NCI-H187 treated with DMSO at 0.1 percent for 48 hours (cell line): ENCODE measurements around the gene SMARCA4.

Source experiments
- DNase-seq: peaks from one replicate; lab custom pipeline; 2025; lab: John Stamatoyannopoulos, UW

Gene SMARCA4

GRCh38 chr19:10960314-10961072 is at the start of gene SMARCA4:
TSS of gene SMARCA4 (plus strand) at chr19:10961030. CDS start at chr19:10984152, 23,122 bp downstream.
- peak; percentile 20 for DNase-seq

- DNase-seq: no peak
Observed at GRCh38 chr19:10911579-10912363, 49.1 kb upstream of the SMARCA4 start.

GRCh38 chr19:10912619-10913018 is 48.2 kb upstream of the SMARCA4 start:
- no peak for DNase-seq

- no peak for DNase-seq
Observed at GRCh38 chr19:10913716-10914340, 47.0 kb upstream of the SMARCA4 start.

- no peak for DNase-seq
Observed at GRCh38 chr19:10915130-10916091, 45.4 kb upstream of the SMARCA4 start.

GRCh38 chr19:10916602-10917001 is 44.2 kb upstream of the SMARCA4 start:
- DNase-seq: no peak

GRCh38 chr19:10918359-10918758 is 42.5 kb upstream of the SMARCA4 start:
- no peak for DNase-seq

- DNase-seq: no peak
Observed at GRCh38 chr19:10919352-10920287, 41.2 kb upstream of the SMARCA4 start.

- DNase-seq: no peak
Observed at GRCh38 chr19:10920288-10920655, 40.6 kb upstream of the SMARCA4 start.

- DNase-seq: no peak
Observed at GRCh38 chr19:10920781-10921180, 40.0 kb upstream of the SMARCA4 start.

GRCh38 chr19:10921199-10921909 is 39.5 kb upstream of the SMARCA4 start:
- no peak for DNase-seq

- no peak for DNase-seq
Observed at GRCh38 chr19:10921910-10922637, 38.8 kb upstream of the SMARCA4 start.

GRCh38 chr19:10922638-10923014 is 38.2 kb upstream of the SMARCA4 start:
- no peak for DNase-seq

GRCh38 chr19:10923260-10924112 is 37.3 kb upstream of the SMARCA4 start:
- no peak for DNase-seq

- DNase-seq: no peak
Observed at GRCh38 chr19:10924597-10924996, 36.2 kb upstream of the SMARCA4 start.

- DNase-seq: no peak
Observed at GRCh38 chr19:10927730-10928562, 32.9 kb upstream of the SMARCA4 start.
